Sigmoid colon (tissue), 7 donors: ENCODE data around the gene APOA5. TPM values are rescaled to one million over a fixed set of nuclear protein-coding genes. Genes with fewer than 3 reads are reported as not detected.
A peak's percentile ranks its signal among the peaks of the same experiment; 100 is the strongest.

Experiments
- DNase-seq: peaks from one replicate; pipeline ENCODE4 v3.0.0-alpha.2; 2019
- H3K27ac ChIP-seq, 4 donors: fragments of 200-600 bp; sonication (generic); one replicate each; pipeline ENCODE4 v1.5.1; 2016 to 2019; ENCODE audit warnings: mild to moderate bottlenecking in 1 of 4
- H3K27me3 ChIP-seq, 3 donors: fragments of 200-600 bp; sonication (generic); one replicate each; pipeline ENCODE4 v1.5.1; 2019; ENCODE audit warnings: mild to moderate bottlenecking in 1 of 3
- H3K36me3 ChIP-seq, 4 donors: fragments of 200-600 bp; sonication (generic); one replicate each; pipeline ENCODE4 v1.5.1; 2016 to 2019
- H3K4me1 ChIP-seq, 4 donors: fragments of 200-600 bp; sonication (generic); one replicate each; pipeline ENCODE4 v1.5.1; 2017 to 2019
- H3K4me3 ChIP-seq, 4 donors: fragments of 200-600 bp; sonication (generic); one replicate each; pipeline ENCODE4 v1.5.1; 2017 to 2019; ENCODE audit warnings: mild to moderate bottlenecking in 2 of 4, moderate library complexity in 1 of 4
- H3K9me3 ChIP-seq, 4 donors: fragments of 200-600 bp in 3 of 4; sonication (generic) in 3 of 4; one replicate each; pipeline versions ENCODE4 v1.5.1 to v1.6.1; 2013 to 2019
- CTCF ChIP-seq, 4 experiments: fragments of 450-650 bp in 3 of 4; fragments of 200-600 bp in 1 of 4; IDR thresholded peaks; one replicate each; pipeline ENCODE4 v1.5.1; 2016 to 2019; ENCODE audit warnings: antibody characterized with exemption in 4 of 4, mild to moderate bottlenecking in 3 of 4, moderate library complexity in 2 of 4
- EP300 ChIP-seq, 4 donors: sonication (generic); formaldehyde crosslinking; IDR thresholded peaks; one replicate each; pipeline ENCODE4 v1.6.1; 2017; ENCODE audit warnings: antibody characterized with exemption in 4 of 4
- POLR2A ChIP-seq, 2 donors: fragments of 450-650 bp; IDR thresholded peaks; one replicate each; pipeline ENCODE4 v1.6.1; 2016; ENCODE audit warnings: antibody characterized with exemption in 2 of 2, mild to moderate bottlenecking in 2 of 2, moderate library complexity in 2 of 2
- POLR2AphosphoS5 ChIP-seq, 4 donors: sonication (generic); formaldehyde crosslinking; IDR thresholded peaks; one replicate each; pipeline ENCODE4 v1.6.1; 2017; ENCODE audit warnings: antibody characterized with exemption in 4 of 4
- WGBS, 2 donors: extraction: QIAGEN DNeasy Blood & Tissue Kit; methylation state at CpG; one replicate each; pipeline ENCODE4 v1.1.7; 2013; 5-methylcytosine and 5-hydroxymethylcytosine counted together
- intact Hi-C: fragments of 100-400 bp; cut with DNase I; formaldehyde crosslinking; loops from one replicate; pipeline ENCODE4 v1.15.1; 2023
- polyA plus RNA-seq, 3 donors: library from polyadenylated mRNA; stranded (reverse); fragments of 200-250 nt; gene quantifications; one replicate each; pipeline ENCODE4 v1.2.3, GENCODE V29; 2013
- total RNA-seq, 4 donors: library from RNA; depleted of rRNA; stranded (reverse); fragments of >200 nt; gene quantifications; one replicate each; pipeline ENCODE4 v1.1.0, GENCODE V29; 2016
- donor health status: healthy with polysubstance abuse.
- donor health status: Bipolar disorder and iron deficiency.
- donor health status: healthy.

APOA5 gene
- total RNA-seq = not detected
- not detected for polyA plus RNA-seq

- WGBS, 2 donors = 84 to 94% methylated on average over 7 of the region's 7 CpGs
- no peak for TF ChIP-seq POLR2A (IDR thresholded peaks at IDR 0.05)
- H3K36me3 ChIP-seq = no peaks in the 10 kb centered on the region
- H3K4me1 ChIP-seq = peaks cover 0 to 22% (median 13%) of the 10 kb centered on the region in 4 donors
- H3K9me3 ChIP-seq = no peaks in the 10 kb centered on the region
- no peak within 1 kb of the TSS for H3K27ac ChIP-seq
- peak within 1 kb of the TSS in 2 of 4 donors; percentile 10 to 24 for H3K4me3 ChIP-seq
- no peak for DNase-seq
- intact Hi-C loops = no loop called here
- H3K27me3 ChIP-seq = no peaks in the 10 kb centered on the region
These were observed at the start of gene APOA5 for GRCh38 chr11:116791813-116792143. TSS of gene APOA5 (minus strand) at chr11:116791879. CDS start at chr11:116791860, 19 bp downstream.

- intact Hi-C loops = no loop called here
- no peaks in the 10 kb centered on the region for H3K9me3 ChIP-seq
- WGBS, 2 donors = 82 to 84% methylated on average over 9 of the region's 9 CpGs
- no peaks in the 10 kb centered on the region for H3K27me3 ChIP-seq
- no peak overlapping the region for H3K4me3 ChIP-seq
- peaks cover 0 to 8% (median 5%) of the 10 kb centered on the region in 4 donors for H3K4me1 ChIP-seq
- peak; percentile 51 for DNase-seq
- H3K36me3 ChIP-seq = peaks cover 8 to 29% (median 17%) of the 10 kb centered on the region in 4 donors
- TF ChIP-seq CTCF (IDR thresholded peaks at IDR 0.05) = no peak
- TF ChIP-seq EP300 (IDR thresholded peaks at IDR 0.05) = no peak
- TF ChIP-seq POLR2A (IDR thresholded peaks at IDR 0.05) = no peak
- no peak for TF ChIP-seq POLR2AphosphoS5 (IDR thresholded peaks at IDR 0.05)
- H3K27ac ChIP-seq = no peak overlapping the region
These were observed 49.1 kb upstream of the APOA5 start for GRCh38 chr11:116840746-116841296.

- Histone ChIP-seq H3K27me3 (no peaks in the 10 kb centered on the region), H3K4me3 (no peak overlapping the region), H3K9me3 (no peaks in the 10 kb centered on the region), H3K27ac (no peak overlapping the region), H3K36me3 (peaks cover 8 to 24% (median 14%) of the 10 kb centered on the region in 4 donors), H3K4me1 (peaks cover 0 to 13% (median 10%) of the 10 kb centered on the region in 4 donors)
- no peak for DNase-seq
- intact Hi-C loops = no loop called here
- 74 to 78% methylated on average over 6 of the region's 6 CpGs for WGBS, 2 donors
- TF ChIP-seq EP300 (IDR thresholded peaks at IDR 0.05) = no peak
- no peak for TF ChIP-seq POLR2A (IDR thresholded peaks at IDR 0.05)
- TF ChIP-seq CTCF (IDR thresholded peaks at IDR 0.05) = no peak
- TF ChIP-seq POLR2AphosphoS5 (IDR thresholded peaks at IDR 0.05) = no peak
These were observed 48.6 kb upstream of the APOA5 start for GRCh38 chr11:116840224-116840745.

GRCh38 chr11:116838321-116839084, 46.8 kb upstream of the APOA5 start:
- peak; percentile 7 for DNase-seq
- Histone ChIP-seq H3K9me3 (no peaks in the 10 kb centered on the region), H3K27me3 (no peaks in the 10 kb centered on the region), H3K4me1 (peaks cover 0 to 19% (median 13%) of the 10 kb centered on the region in 4 donors), H3K27ac (no peak overlapping the region), H3K36me3 (peaks cover 1 to 9% (median 4%) of the 10 kb centered on the region in 4 donors), H3K4me3 (no peak overlapping the region)
- intact Hi-C loops = no loop called here
- TF ChIP-seq POLR2AphosphoS5 (IDR thresholded peaks at IDR 0.05) = no peak
- TF ChIP-seq CTCF (IDR thresholded peaks at IDR 0.05) = no peak
- TF ChIP-seq EP300 (IDR thresholded peaks at IDR 0.05) = no peak
- TF ChIP-seq POLR2A (IDR thresholded peaks at IDR 0.05) = no peak
- 80 to 88% methylated on average over 6 of the region's 6 CpGs for WGBS, 2 donors
